Gastroesophageal sphincter (tissue), 4 donors: ENCODE measurements around the gene RYR3. TPM values are rescaled to one million over a fixed set of nuclear protein-coding genes. Genes with fewer than 3 reads are reported as not detected.

Experiments used
- ATAC-seq: fragments of 150-250 bp; one replicate; pipeline ENCODE4 v1.9.1; 2016; ENCODE audit warnings: mild to moderate bottlenecking, moderate library complexity
- H3K27ac ChIP-seq, 4 donors: fragments of 200-600 bp; sonication (generic) in 3 of 4; 1 replicate in 3 of 4; 2 replicates in 1 of 4; pipeline ENCODE4 v1.5.1; 2016 to 2019
- H3K27me3 ChIP-seq: fragments of 200-600 bp; sonication (generic); one replicate; pipeline ENCODE4 v1.5.1; 2019
- H3K36me3 ChIP-seq, 2 donors: fragments of 200-600 bp; sonication (generic); one replicate each; pipeline ENCODE4 v1.5.1; 2019; ENCODE audit warnings: control low read depth in 1 of 2
- H3K4me1 ChIP-seq, 3 donors: fragments of 200-600 bp; sonication (generic); 1 replicate in 2 of 3; 2 replicates in 1 of 3; pipeline ENCODE4 v1.5.1; 2016 to 2019; ENCODE audit warnings: control low read depth in 2 of 3
- H3K4me3 ChIP-seq, 2 donors: fragments of 200-600 bp; sonication (generic); one replicate each; pipeline ENCODE4 v1.5.1; 2019; ENCODE audit warnings: mild to moderate bottlenecking in 1 of 2, moderate library complexity in 1 of 2
- H3K9me3 ChIP-seq, 3 donors: fragments of 200-600 bp; sonication (generic); one replicate each; pipeline ENCODE4 v1.5.1; 2017 to 2019; ENCODE audit warnings: control low read depth in 2 of 3
- CTCF ChIP-seq, 4 experiments: fragments of 200-600 bp in 2 of 4; fragments of 450-650 bp in 2 of 4; sonication (generic) in 1 of 4; IDR thresholded peaks; one replicate each; pipeline ENCODE4 v1.5.1; 2017 to 2019; ENCODE audit warnings: antibody characterized with exemption in 4 of 4, mild to moderate bottlenecking in 2 of 4, moderate library complexity in 2 of 4
- EP300 ChIP-seq: sonication (generic); formaldehyde crosslinking; IDR thresholded peaks from one replicate; pipeline ENCODE4 v1.6.1; 2017; ENCODE audit warnings: antibody characterized with exemption, mild to moderate bottlenecking
- POLR2A ChIP-seq, 2 donors: fragments of 450-650 bp; IDR thresholded peaks; one replicate each; pipeline ENCODE4 v1.6.1; 2017; ENCODE audit warnings: antibody characterized with exemption in 2 of 2, mild to moderate bottlenecking in 2 of 2, moderate library complexity in 1 of 2
- POLR2AphosphoS5 ChIP-seq: sonication (generic); formaldehyde crosslinking; IDR thresholded peaks from one replicate; pipeline ENCODE4 v1.6.1; 2017; ENCODE audit warnings: antibody characterized with exemption
- WGBS, 2 donors: methylation state at CpG; one replicate each; pipeline ENCODE4 v1.1.5; 2018; ENCODE audit warnings: low coverage in 1 of 2; 5-methylcytosine and 5-hydroxymethylcytosine counted together
- total RNA-seq, 4 donors: library from RNA; depleted of rRNA; stranded (reverse); fragments of >200 nt; gene quantifications; one replicate each; pipeline ENCODE4 v1.1.0, GENCODE V29; 2016

RYR3 gene
- total RNA-seq, 4 donors from 2014 or later = 3.5 to 10.2 (median 6.2) TPM

- ATAC-seq = no peak
- 50% methylated on average over 1 of the region's 1 CpG; no CpG with 5 or more reads in 1 of the 2 donors for WGBS, 2 donors
- H3K9me3 ChIP-seq = no peaks in the 10 kb centered on the region
- H3K4me3 ChIP-seq = no peak overlapping the region
- no peaks in the 10 kb centered on the region for H3K27me3 ChIP-seq
- peaks cover 0 to 17% of the 10 kb centered on the region in 2 donors for H3K36me3 ChIP-seq
- no peak overlapping the region for H3K27ac ChIP-seq
- no peaks in the 10 kb centered on the region for H3K4me1 ChIP-seq
- no peak for TF ChIP-seq POLR2AphosphoS5
- no peak for TF ChIP-seq POLR2A (IDR thresholded peaks at IDR 0.05)
- TF ChIP-seq CTCF (IDR thresholded peaks at IDR 0.05) = no peak
- no peak for TF ChIP-seq EP300
These were observed 526.5 kb downstream of the RYR3 start for GRCh38 chr15:33837294-33837693.

GRCh38 chr15:33839540-33839939 is 528.8 kb downstream of the RYR3 start:
- no peak overlapping the region for H3K4me3 ChIP-seq
- WGBS, 2 donors = 79 to 100% methylated on average over 2 of the region's 2 CpGs
- H3K4me1 ChIP-seq = no peaks in the 10 kb centered on the region
- no peaks in the 10 kb centered on the region for H3K27me3 ChIP-seq
- H3K27ac ChIP-seq = no peak overlapping the region
- H3K9me3 ChIP-seq = no peaks in the 10 kb centered on the region
- ATAC-seq = no peak
- no peak for TF ChIP-seq EP300
- H3K36me3 ChIP-seq = peaks cover 0 to 17% of the 10 kb centered on the region in 2 donors

GRCh38 chr15:33840615-33841014 is 529.8 kb downstream of the RYR3 start:
- no peak for TF ChIP-seq POLR2A (IDR thresholded peaks at IDR 0.05)
- TF ChIP-seq CTCF (IDR thresholded peaks at IDR 0.05) = no peak
- TF ChIP-seq EP300 = no peak
- no peak for TF ChIP-seq POLR2AphosphoS5
- 94 to 100% methylated on average over 2 to 3 of the region's 3 CpGs for WGBS, 2 donors

GRCh38 chr15:33844186-33844585 is 533.4 kb downstream of the RYR3 start:
- H3K4me3 ChIP-seq = no peak overlapping the region
- 89 to 97% methylated on average over 4 of the region's 4 CpGs for WGBS, 2 donors
- ATAC-seq = no peak
- H3K27ac ChIP-seq = no peak overlapping the region
- H3K27me3 ChIP-seq = no peaks in the 10 kb centered on the region
- no peaks in the 10 kb centered on the region for H3K4me1 ChIP-seq
- TF ChIP-seq POLR2A (IDR thresholded peaks at IDR 0.05) = no peak
- no peak for TF ChIP-seq POLR2AphosphoS5
- TF ChIP-seq EP300 = no peak
- no peak for TF ChIP-seq CTCF (IDR thresholded peaks at IDR 0.05)
- no peaks in the 10 kb centered on the region for H3K9me3 ChIP-seq
- H3K36me3 ChIP-seq = peaks cover 0 to 11% of the 10 kb centered on the region in 2 donors

More at GRCh38 chr15:33840615-33841014, 529.8 kb downstream of the RYR3 start:
- Histone ChIP-seq H3K4me1 (no peaks in the 10 kb centered on the region), H3K27me3 (no peaks in the 10 kb centered on the region), H3K27ac (no peak overlapping the region), H3K4me3 (no peak overlapping the region), H3K9me3 (no peaks in the 10 kb centered on the region), H3K36me3 (peaks cover 0 to 25% of the 10 kb centered on the region in 2 donors)
- ATAC-seq = no peak

GRCh38 chr15:33844597-33844996 is 533.8 kb downstream of the RYR3 start:
- no peak overlapping the region for H3K27ac ChIP-seq
- H3K27me3 ChIP-seq = no peaks in the 10 kb centered on the region
- ATAC-seq = no peak
- H3K4me3 ChIP-seq = no peak overlapping the region
- H3K9me3 ChIP-seq = no peaks in the 10 kb centered on the region
- no peaks in the 10 kb centered on the region for H3K4me1 ChIP-seq
- 93% methylated on average over 4 of the region's 4 CpGs; no CpG with 5 or more reads in 1 of the 2 donors for WGBS, 2 donors
- H3K36me3 ChIP-seq = peaks cover 0 to 11% of the 10 kb centered on the region in 2 donors
- TF ChIP-seq EP300 = no peak

- H3K4me1 ChIP-seq = no peaks in the 10 kb centered on the region
- no peaks in the 10 kb centered on the region for H3K27me3 ChIP-seq
- ATAC-seq = no peak
- peaks cover 0 to 11% of the 10 kb centered on the region in 2 donors for H3K36me3 ChIP-seq
- no peak overlapping the region for H3K4me3 ChIP-seq
- 100% methylated on average over 1 of the region's 2 CpGs for WGBS, 2 donors
- no peaks in the 10 kb centered on the region for H3K9me3 ChIP-seq
- H3K27ac ChIP-seq = no peak overlapping the region
- TF ChIP-seq EP300 = no peak
- no peak for TF ChIP-seq CTCF (IDR thresholded peaks at IDR 0.05)
- no peak for TF ChIP-seq POLR2AphosphoS5
- TF ChIP-seq POLR2A (IDR thresholded peaks at IDR 0.05) = no peak
These were observed 535.4 kb downstream of the RYR3 start for GRCh38 chr15:33846142-33846541.
